HG03025 (cell line): ENCODE data around the gene ITGAE.

Experiments used
- ATAC-seq: cut with Tn5 transposase; IDR thresholded peaks from one replicate; pipeline ENCODE4 v1.9.1; 2021; ENCODE audit warnings: mild to moderate bottlenecking, moderate library complexity; ENCODE audit not compliant: unreplicated experiment, low FRiP score

The ITGAE gene

DNA sequence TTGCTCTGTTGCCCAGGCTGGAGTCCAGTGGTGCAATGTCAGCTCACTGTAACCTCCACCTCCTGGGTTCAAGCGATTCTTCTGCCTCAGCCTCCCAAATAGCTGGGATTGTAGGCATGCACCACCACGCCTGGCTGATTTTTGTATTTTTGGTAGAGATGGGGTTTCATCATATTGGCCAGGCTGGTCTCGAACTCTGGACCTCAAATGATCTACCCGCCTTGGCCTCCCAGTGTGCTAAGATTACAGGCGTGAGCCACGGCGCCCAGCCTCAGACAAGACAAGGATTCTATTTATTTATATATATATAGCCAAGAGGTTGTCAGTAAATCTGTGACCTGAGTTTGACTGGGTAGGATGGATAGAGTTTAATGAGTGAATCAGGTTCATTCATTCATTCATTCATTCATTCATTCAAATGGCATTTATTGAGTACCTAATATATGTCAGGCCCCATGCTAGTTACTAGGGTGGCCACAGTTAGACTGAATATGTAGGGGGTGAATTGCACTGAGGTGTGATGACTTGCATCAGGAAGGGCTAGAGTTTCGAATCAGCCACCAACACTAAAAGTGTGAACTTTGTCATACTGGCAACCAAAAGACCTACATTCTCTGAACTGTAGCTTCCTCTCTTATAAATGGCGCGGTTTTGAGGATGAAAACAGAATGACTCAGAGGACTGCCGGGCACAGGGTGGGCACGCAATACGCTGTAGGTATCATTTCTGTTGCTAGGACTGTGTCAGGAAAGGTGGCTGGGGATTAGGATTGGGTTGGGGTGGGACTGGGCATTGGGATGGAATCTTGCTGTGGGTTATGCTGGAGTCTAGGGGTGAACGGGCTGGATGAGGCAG is 37.8 kb downstream of the ITGAE start:
- no peak for ATAC-seq

DNA sequence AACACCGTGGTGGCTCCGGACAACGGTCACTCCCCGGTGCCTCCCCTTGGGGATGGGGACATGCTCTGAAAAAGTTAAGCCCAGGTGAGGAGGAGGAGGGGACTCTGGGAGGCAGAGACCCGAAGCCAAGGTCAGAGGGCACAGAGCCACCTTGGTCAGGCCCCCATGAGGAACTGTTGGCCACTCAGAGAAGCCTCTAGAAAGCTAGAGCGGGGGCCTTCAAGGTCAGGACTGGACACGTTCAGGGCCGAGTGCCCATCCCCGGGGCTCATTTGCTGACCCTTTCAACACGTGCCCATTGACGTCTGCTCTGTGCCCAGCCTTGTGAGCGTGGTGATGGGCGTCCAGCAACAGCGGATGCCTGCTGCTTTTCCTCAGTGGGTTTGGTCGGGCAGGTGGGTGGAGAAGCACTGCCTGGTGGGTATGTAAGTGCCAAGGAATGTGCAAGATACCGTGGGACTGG is 39.0 kb downstream of the ITGAE start:
- ATAC-seq = no peak

DNA sequence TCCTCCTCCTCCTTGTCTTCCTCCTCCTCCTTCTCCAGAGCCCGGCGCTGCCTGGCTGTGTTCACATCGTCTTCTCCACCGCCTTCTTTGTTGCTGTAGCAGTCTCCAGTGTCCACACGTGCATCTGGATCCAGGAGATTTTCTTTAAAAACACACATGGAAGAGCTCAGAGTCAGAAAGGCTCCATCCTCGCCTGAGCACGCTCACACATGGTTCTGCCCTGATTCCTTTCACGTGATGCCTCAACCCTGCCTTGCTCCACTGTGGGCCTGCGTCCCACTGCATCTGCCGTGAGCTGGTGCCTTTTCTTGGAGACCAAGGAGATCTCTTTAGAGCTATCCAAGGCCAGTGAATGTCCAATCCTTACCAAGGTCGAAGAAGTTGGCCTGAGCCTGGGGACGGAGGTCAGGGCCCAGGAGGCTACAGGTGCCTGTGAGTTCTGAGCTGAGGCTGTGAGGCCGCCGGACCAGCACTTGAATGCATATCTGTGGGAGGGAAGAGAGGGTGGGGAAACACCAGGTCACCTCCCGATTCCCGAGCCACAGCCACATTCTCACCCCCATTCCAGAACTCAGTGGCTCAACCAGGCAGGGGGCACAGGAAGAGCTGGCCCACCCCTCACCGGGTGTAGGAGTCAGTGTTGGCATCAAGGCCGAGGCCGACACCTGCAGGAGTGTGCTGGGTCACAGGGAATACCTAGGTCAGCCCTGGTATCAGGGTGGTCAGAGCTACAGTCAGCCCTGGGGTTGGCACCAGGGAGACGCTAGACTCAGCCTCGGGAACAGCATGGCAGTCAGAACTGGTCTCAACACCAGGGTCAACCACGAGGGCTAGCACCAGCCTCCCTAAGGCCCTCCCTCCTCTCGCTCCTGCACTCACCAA is 39.7 kb downstream of the ITGAE start:
- ATAC-seq = no peak

DNA sequence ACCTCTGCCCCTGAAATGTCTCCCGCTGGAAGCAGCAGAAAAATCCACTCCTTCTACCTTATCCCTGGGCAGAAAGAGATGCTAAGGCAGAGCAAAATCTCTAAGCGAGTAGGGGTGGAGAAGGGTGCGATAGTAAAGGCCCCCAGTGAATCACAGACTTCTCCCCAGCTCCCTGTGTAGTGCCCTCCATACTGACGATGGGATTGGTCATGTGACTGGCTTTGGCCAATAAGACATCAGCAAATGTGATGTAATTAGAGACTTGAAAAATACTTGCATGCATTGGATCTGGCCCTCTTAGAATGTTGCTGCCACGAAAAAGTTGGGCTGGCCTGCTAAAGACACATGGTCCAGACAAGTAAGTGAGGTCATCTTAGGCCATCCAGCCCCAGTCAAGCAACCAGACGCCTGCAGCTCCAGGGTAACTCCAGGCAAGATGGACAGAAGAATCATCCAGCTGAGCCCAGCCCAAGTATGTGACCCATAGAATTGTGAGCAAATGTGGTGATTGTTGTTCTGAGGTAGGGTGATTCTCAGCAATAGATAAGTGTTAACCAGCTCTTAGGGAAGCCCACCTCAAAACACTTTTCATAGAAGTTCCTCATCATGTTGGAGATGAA is 41.3 kb downstream of the ITGAE start:
- no peak for ATAC-seq

DNA sequence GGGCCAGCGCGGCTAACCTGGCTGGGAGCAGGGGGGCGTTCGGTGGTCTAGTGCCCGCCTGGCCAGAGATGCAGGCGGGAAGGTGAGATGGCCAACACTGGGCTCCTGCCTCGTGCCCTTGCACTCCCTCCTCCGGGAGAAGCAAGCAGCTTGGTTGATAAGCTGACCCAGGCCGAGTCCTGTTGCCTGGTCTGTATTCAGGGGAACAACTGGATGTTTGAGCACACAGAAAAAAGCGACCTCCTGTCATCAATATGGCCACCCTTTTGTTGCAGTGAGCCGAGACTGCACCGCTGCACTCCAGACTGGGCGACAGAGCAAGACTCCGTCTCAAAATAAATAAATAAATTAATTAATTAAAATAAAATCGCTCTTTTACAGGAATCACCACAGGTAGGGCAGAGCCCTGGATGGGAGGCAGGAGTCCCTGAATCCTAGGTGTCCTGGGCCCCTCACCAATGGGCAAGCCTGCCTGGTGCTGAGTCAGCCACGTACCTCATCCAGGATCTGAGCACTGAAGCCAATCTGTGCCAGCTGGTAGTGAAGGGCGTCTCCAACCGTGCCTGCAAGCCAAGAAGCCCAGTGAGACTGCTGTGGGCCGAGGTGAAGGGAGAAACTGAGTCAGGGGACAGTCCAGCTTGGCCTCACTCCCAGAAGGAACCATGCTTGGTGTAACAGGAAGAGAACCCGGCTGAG is 45.5 kb downstream of the ITGAE start:
- no peak for ATAC-seq

DNA sequence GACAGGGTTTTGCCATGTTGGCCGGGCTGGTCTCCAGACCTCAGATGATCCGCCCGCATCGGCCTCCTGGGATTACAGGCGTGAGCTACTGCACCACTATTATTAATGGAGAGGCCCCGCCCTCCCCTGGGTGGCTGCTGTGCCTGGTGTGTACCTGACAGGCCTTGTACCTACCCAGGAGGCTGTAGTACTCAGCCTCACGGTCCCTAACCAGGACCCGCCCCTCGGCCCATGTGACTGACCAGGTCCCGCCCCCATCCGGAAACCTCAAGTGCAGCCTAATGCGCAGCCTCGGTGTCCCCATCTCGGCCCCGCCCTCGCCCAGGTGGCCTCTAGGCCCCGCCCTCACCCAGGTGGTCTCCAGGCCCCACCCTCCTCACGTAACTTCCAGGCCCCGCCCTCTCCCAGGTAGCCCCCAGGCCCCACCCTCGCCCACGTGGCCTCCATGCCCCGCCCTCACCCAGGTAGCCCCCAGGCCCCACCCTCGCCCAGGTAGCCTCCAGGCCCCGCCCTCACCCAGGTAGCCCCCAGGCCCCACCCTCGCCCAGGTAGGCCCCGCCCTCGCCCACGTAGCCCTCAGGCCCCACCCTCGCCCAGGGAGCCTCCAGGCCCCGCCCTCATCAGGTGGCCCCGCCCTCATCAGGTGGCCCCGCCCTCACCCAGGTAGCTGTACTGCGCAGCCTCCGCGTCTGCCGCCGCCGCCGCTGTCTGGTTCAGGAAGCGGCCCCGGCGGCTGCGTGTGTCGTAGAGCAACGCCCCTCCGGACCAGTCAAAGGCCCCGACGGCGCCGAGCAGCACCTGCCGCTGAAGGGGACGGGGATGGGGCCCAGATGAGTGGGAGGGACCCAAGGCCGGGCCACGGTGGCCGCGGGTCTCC is 46.3 kb downstream of the ITGAE start:
- ATAC-seq = no peak

DNA sequence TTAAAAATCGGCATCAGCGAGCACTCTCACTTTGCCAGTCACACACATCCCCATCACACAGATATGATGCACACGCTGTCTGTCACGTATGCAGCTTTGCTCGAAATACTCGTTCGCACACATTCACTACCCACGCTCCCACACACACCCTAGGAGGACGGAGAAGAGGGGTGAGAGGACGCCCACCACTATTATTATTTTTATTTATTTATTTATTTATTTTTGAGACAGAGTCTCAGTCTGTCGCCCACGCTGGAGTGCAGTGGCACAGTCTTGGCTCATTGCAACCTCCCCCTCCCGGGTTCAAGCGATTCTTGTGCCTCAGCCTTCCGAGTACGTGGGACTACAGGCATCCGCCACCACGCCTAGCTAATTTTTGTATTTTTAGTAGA is 46.9 kb downstream of the ITGAE start:
- no peak for ATAC-seq

DNA sequence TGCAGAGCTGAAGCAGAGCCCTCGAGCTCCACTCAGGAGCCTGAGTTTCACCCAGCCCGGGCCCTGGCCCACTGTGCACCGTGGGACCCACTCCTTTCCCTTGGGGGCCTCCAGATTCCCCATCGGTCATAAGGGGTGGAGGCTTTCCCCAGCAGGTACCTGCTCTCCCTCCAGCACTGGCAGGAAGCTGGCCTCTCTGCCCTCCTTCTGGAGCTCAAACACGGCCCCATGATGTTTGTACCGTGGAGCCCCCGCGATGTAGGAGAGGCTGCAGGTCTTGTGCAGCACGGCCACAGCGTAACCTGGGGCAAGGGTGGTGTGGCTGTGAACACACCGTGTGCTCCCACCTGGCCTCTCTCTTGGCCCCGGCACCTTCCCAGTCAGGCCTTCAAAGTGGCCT is 47.4 kb downstream of the ITGAE start:
- ATAC-seq = no peak

DNA sequence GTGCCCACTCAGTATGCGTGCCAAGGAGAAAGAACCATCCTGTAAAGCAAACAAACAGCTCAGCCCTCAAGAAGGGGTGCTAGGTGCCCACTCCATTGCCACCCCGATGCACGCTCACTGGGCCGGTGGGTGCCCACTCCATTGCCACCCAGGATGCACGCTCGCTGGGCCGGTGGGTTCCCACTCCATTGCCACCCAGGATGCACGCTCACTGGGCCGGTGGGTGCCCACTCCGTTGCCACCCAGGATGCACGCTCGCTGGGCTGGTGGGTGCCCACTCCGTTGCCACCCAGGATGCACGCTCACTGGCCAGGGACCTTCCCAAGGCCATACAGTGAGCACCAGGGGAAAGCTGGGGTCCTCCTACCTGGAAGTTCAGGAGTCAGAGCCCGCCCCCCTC is 49.2 kb downstream of the ITGAE start:
- no peak for ATAC-seq

DNA sequence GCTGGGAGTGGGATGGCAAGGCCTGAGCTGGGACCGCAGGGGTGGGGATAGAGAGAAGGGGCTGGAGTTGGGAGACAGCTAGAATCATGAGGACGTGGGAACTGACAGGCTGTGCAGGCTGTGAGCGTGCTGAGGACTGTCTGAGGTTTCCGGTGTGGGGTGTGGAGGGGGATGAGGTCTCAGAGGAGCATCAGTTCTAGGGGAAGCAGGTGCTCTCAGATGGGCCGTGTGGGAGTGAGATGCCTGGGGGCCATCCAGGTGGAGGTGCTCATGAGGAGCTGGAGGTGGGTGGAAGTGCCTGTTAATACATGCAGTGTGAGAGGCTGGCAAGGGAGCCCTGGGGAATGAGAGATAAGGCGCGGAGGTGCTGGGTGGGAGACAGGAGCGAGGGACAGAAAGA is 50.1 kb downstream of the ITGAE start:
- no peak for ATAC-seq

DNA sequence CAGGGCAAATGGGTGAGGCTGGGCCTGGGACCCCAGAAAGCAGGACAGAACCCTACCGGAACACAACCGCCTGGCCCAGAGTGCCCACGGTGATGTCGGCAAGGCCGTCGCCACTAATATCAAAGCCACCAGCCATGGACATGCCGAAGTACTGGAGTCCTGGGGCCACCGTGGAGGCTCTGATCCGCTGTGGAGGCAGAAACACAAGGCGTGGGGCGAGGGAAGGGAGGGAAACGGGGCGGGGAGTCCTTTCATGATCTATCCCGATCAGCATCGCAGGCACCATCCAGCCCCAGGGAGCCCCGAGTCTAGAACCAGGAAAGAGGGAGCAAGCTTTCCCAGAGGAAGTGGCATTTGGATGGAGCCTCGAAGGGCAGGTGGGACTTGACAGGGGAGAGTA is 50.7 kb downstream of the ITGAE start:
- ATAC-seq = no peak

DNA sequence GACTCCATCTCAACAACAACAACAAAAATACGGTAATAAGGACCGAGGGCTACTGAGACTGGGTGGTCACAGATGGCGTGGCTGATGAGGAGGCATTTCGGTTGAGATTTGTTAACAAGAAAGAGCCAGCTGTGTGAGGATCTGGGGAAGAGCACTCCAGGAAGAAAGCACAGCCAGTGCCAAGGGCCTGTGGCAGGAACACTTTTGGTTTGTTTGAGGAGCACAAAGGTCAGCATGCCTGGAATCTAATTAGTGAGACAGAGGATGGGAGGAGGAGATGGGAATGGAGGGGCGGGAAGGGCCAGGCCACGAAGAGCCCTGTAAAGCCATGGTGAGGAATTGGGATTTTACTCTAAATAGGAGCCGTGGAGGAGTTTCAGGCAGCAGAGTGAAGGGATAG is 52.4 kb downstream of the ITGAE start:
- no peak for ATAC-seq

DNA sequence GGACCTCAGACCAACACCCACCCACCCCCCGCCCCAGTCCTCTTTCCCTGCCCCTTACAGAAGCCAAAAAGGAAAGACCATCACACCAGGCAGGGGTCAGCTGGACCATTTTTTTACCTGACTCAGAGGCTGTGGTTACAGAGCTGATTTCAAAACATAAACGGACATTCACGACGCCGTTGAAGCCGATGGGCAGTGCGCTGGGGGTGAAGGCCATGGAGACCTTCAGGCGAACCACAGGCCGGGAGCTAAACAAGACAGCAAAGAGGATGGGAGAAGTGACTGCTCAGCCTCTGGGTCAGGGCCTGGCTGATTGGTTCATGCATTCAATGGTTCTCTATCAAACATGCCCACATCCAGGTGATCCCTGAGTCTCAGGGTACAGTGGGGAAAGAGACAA is 53.2 kb downstream of the ITGAE start:
- no peak for ATAC-seq

DNA sequence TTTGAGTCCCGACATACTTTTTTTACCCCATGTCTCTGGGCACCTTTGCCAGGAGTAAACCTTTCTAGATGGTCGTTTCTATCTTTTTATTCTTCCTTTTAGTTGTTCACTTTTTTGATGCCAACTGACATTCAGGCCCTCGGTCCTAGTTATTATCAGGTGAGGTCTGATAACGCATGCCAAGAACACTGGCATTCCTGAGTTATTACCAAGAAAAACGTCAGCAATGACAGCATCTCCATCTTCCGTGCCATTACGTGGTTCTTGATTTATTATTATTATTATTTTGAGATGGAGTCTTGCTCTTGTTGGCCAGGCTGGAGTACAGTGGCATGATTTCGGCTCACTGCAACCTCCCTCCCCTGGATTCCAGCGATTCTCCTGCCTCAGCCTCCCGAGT is 55.9 kb downstream of the ITGAE start:
- no peak for ATAC-seq

DNA sequence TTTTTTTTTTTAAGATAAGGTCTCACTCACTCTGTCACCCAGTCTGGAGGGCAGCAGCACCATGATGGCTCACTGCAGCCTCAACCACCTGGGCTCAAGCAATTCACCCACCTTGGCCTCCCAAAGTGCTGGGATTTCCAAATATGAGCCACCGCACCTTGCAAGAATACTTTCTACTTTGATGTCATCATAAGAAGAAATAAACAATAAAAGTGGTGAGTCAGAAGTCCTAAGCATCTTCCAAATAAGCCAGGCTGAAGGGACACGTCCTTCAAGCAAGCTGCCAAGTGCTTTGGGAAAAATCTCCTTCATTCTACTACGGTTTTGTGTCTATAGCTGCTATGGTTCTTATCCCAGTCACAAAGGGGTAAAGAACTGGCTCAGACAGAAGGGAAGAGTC is 57.0 kb downstream of the ITGAE start:
- no peak for ATAC-seq

DNA sequence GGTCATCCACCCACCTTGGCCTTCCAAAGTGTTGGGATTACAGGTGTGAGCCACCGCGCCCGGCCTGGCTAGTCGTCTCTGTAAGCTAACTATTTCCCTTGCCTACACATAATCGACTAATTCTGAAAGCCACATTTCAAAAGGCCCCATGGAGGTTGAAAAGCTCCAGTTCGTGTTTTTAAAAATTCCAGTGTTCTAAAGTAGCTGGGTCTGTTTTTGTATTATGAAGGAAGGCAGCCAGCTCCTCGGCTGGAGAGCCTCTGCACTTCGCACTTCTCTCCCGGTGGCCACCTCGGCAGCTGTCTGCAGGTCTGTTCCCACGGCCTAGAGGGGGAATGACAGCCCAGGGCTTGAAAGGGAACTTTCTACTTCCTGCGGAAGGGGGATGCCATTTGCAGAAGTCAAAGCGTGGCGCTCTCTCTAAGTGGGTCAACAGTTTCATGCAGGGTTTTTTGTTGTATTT is 60.3 kb downstream of the ITGAE start:
- ATAC-seq = no peak

DNA sequence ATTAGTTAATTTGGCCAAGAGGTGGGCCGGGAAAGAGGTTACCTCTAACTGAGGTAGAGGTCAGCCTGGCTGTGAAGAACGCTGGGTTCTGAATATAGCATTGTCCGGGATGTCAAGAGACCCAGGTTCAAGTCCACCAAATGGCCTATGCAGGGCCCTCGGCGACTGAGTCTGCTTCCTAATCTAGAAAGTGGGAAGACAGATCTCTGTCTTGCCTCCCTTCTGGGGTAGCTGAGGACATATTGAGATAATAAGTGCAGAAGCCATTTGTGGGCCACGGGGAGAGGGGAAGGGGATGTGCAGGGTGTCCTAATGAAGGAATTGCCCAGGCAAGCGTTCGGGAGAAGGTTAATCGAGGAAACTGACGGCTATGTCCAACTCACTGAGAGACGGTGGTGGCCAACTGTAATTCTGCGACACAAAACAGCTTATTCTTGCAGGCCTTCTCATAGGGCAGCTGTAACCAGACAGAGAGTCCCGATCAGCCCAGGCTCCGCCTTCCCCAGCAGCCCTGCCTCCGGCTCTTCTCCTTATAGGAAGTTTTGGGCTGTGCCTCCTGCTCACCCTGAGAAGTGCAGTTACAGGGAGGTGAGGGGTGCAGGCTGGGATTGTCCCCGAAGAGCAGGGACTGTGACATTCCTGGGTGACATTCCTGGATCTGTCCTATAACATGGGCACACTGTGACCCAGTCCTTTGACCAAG is 61.4 kb downstream of the ITGAE start:
- ATAC-seq = no peak

DNA sequence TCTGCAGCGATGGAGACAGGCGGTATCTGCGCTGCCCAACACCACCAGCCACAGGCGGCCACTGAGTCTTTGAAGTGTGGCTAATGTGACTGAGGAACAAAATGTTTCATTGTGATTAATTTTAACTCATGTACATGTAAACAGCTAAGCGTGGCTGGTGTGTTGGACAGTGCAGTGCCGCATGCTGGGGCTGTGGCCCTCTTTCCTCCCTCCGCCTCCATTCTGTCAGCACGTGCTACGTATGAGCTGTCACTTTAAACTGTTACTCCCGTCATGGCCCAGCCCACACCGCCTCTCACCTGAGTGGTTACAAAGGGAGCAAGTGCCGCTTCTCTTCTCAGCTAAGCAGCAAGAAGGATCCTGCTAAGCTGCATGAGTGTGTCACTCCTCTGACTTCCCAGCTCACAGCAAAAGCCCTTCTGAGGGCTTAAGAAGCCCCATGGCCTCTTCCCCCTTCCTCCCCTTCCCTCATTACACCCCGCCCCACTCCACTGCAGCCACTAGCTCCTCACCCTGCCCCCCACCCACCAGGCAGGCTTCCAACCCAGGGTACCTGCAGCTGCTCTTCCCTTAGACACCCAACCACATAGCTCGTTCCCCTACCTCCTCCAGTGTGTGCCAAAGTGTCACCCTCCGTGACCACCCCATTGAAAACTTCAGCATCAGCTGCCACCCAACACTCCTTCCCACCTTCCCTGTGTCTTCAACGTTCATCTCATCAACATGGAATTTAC is 62.3 kb downstream of the ITGAE start:
- ATAC-seq = no peak
